Adipose tissue (tissue), 3 donors: ENCODE data around the gene COMMD7. TPM values are rescaled to one million over a fixed set of nuclear protein-coding genes. Genes with fewer than 3 reads are reported as not detected.
"Not testable (repeated sequence)": the region's sequence is repeated elsewhere in the genome, so short reads cannot be mapped to it uniquely, and the experiment has no call there.

Experiments
- H3K27ac ChIP-seq: one replicate; pipeline ENCODE4 v1.5.1; 2013; ENCODE audit warnings: low read depth, low read length
- WGBS, 3 donors: extraction: QIAGEN DNeasy Blood & Tissue Kit; methylation state at CpG; one replicate each; pipeline ENCODE4 v1.1.7; 2013; 5-methylcytosine and 5-hydroxymethylcytosine counted together
- polyA plus RNA-seq, 3 donors: library from polyadenylated mRNA; stranded (reverse); fragments of 200-250 nt; gene quantifications; one replicate each; pipeline ENCODE4 v1.2.3, GENCODE V29; 2013
- donor health status: healthy with polysubstance abuse.
- donor health status: Bipolar disorder and iron deficiency.
- donor health status: healthy.

COMMD7 gene
- polyA plus RNA-seq, 3 donors = 30.5 to 57.9 (median 48.1) TPM

DNA sequence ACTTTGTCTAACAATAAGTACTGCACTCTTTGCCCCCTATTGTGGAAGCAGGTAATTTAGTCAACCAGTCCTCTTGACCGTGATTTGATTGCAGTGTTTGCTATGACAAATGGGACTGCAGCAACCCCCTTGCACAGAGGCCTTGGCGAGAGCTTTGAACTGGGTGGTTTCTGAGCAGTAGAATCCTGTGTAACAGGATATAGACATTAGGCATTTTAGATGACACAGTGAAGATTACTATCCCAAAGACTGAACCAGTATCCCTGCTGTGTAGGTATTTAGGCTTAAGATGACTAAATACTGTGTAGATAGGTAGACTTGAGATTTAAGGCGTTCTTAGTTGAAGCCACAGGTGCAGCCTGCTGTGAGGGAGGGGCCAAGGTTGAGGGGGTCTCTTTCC is 28.8 kb upstream of the COMMD7 start:
- no peak overlapping the region for H3K27ac ChIP-seq
- WGBS, 3 donors = 79 to 94% (median 89%) methylated on average over 3 of the region's 3 CpGs

DNA sequence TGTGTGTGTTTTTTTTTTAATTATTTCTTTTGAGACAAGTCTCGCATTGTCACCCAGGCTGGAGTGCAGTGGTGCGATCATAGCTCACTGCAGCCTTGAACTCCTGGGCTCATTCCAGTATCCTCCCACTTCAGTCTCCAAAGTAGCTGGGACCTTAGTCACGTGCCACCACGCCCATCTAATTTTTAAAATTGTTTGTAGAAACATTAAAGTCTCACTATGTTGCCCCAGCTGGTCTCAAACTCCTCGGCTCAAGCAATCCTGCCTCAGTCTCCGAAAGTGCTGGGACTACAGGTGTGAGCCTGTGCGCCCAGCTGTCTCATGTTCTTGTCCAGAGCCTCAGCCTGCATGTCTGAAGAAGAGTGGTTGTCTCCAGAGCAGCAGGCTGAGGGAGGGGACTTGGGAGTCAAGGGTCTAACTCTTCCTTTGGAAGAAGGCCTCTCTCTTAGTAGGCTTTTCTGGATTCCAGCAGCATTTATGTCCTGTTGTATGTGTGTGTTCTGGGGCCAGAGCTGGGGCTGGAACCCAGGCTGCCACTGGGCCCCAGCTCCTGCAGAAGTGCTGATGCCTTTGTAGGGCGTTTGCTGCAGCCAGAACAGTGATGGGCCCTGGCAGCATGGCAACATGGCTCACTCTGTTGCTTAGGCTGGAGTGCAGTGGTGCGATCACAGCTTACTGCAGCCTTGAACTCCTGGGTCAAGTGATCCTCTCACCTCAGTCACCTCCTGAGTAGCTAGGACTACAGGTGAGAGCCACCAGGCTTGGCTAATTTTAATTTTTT is 24.3 kb upstream of the COMMD7 start:
- WGBS, 3 donors = 68 to 92% (median 91%) methylated on average over 9 of the region's 9 CpGs
- H3K27ac ChIP-seq = no peak overlapping the region

DNA sequence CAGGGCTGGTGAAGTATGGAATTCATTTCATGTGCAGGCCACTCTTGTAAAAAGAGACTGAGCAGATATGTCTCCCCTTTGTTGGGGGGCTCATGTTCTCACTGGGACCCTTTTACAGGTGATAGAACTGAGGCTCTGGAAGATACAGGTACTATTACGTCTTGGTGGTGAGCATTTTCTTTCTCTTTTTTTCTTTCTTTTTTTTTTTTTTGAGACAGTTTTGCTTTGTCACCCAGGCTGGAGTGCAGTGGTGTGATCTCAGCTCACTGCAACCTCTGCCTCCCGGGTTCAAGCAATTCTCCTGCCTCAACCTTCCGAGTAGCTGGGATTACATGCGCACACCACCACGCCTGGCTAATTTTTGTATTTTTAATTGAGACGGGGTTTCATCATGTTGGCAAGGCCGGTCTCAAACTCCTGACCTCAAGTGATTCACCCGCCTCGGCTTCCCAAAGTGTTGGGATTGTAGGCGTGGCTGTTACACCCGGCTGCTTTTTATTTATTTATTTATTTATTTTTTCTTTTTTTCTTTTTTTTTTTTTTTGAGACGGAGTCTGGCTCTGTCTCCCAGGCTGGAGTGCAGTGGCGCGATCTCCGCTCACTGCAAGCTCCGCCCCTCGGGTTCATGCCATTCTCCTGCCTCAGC is 22.1 kb upstream of the COMMD7 start:
- H3K27ac ChIP-seq = not testable (repeated sequence)
- WGBS, 3 donors = 86 to 92% (median 88%) methylated on average over 16 to 17 of the region's 17 CpGs

DNA sequence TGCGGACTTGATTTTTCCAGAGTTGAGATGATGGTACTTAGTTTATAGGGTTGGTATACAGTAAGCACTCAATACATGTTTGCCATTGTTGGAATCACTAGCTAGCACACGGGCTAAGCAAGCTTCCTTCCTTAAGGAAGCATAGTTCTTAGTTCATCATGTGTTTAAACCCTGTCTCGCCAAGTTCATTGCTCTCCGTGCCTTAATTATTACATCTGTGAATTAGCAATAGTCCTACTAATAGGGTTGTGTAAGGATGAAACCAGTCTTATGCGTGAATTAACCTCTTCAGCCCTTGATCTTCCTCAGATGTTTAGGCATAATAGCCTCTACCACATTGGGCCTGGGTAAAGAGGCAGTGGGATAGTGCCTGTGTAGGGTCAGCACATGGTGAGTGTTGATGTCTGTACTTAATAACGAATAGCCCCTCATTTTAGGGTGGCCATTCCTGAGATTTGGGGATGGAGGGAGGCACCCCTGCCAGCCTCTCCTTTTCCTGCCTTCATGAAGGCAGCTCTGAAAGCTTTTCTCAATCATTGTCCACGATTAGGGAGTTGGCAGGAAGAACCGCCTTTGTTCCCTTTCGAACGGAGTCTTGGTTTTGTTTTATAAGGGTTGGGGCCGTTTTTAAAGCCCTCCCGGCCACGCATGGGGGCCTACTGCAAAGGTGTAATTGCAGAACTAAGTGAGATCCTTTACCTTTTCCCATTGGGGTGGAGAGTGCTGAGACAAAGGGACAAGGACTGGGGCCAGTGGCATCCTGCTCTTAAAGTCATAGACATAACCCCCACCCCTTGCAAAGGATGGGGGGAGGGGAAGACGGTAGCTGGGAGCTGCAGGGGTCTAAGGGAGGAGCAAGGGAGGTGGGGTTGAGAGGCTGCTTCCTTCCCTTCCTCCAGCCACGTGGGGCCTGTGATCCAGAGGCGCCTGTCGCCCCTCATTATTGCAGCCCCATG is 21.0 kb upstream of the COMMD7 start:
- WGBS, 3 donors = 45 to 57% (median 47%) methylated on average over 17 of the region's 17 CpGs

GRCh38 chr20:32763202-32764004 is 20.1 kb upstream of the COMMD7 start:
- 13 to 16% (median 16%) methylated on average over 35 to 40 of the region's 40 CpGs for WGBS, 3 donors
- no peak overlapping the region for H3K27ac ChIP-seq

More for the DNA sequence above, 21.0 kb upstream of the COMMD7 start:
- H3K27ac ChIP-seq = no peak overlapping the region

DNA sequence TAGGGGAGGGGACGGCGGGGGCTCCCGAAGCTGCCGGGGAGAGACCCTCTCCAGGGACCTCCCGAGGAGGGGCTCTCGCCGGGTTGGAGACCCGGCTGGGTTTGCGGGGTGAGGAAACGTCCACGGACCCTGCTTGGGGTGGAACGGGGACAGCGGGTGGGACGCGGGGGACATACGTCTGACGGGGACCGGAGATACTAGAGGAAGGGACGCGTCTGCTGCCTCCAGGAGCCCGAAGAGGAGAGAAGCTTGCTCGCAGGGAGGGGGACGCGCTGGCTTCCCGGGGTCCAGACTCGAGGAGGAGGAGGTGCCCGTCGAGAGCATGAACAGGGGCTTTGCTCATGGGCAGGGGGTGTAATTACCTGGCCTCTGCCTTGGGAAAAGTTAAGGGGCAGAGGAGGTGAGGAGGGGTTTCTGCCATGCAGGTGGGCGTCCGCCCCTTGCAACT is 19.5 kb upstream of the COMMD7 start:
- no peak overlapping the region for H3K27ac ChIP-seq
- 0 to 2% (median 1%) methylated on average over 26 to 30 of the region's 30 CpGs for WGBS, 3 donors

- WGBS, 3 donors = 0 to 1% (median 1%) methylated on average over 54 to 91 of the region's 92 CpGs
Measured at GRCh38 chr20:32761831-32762753, 18.8 kb upstream of the COMMD7 start, which contains the start of gene DNMT3B. Gene DNMT3B, plus strand, starts transcription at chr20:32762385. Its CDS starts 17,939 bp downstream, at chr20:32780324.

DNA sequence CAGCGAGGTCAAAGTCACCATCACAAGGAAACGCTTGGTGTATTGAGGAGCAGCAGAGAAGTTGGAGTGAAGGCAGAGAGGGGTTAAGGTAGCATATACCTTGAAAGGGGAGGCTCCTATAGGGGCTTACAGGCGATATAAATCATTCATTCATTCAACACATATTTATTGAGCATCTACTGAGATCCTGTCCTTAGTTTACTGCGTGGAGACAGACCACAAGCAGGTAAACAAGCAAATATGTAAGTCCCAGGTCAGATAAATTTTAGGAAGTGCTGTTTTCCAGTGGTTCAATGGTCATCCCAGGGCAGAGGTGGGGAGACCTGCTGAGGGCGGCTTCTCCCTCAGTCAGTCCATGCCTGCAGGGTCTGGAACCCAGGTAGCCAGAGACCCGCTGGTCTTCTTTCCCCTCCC is 18.2 kb upstream of the COMMD7 start:
- no peak overlapping the region for H3K27ac ChIP-seq
- WGBS, 3 donors = 20 to 52% (median 46%) methylated on average over 6 of the region's 6 CpGs

More at GRCh38 chr20:32761831-32762753, 18.8 kb upstream of the COMMD7 start, which contains the start of gene DNMT3B:
- no peak within 1 kb of the TSS for H3K27ac ChIP-seq

GRCh38 chr20:32756156-32756555 is 12.9 kb upstream of the COMMD7 start:
- no peak overlapping the region for H3K27ac ChIP-seq
- 63 to 69% (median 63%) methylated on average over 5 of the region's 5 CpGs for WGBS, 3 donors

DNA sequence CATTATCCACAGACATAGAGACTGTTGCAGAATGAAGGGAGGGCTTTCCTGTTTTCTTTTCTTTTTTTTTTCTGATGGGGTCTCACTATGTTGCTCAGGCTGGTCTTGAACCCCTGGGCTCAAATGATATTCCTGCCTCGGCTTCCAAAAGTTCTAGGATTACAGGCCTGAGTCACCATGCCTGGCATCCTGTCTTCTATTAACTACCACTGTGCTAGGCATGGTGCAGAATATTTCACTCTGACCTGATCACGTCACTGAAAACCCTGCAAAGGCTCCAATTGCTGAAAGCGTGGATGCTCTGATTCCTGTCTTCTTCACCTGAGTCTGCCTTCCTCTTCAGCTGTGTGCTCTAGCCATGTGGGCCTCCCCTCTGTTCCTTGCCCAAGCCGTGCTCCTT is 10.5 kb upstream of the COMMD7 start:
- 84 to 89% (median 85%) methylated on average over 4 of the region's 4 CpGs for WGBS, 3 donors
- H3K27ac ChIP-seq = no peak overlapping the region

- no peak overlapping the region for H3K27ac ChIP-seq
- WGBS, 3 donors = 56 to 59% (median 57%) methylated on average over 10 of the region's 10 CpGs
Measured at GRCh38 chr20:32752458-32753250, 9.4 kb upstream of the COMMD7 start.

DNA sequence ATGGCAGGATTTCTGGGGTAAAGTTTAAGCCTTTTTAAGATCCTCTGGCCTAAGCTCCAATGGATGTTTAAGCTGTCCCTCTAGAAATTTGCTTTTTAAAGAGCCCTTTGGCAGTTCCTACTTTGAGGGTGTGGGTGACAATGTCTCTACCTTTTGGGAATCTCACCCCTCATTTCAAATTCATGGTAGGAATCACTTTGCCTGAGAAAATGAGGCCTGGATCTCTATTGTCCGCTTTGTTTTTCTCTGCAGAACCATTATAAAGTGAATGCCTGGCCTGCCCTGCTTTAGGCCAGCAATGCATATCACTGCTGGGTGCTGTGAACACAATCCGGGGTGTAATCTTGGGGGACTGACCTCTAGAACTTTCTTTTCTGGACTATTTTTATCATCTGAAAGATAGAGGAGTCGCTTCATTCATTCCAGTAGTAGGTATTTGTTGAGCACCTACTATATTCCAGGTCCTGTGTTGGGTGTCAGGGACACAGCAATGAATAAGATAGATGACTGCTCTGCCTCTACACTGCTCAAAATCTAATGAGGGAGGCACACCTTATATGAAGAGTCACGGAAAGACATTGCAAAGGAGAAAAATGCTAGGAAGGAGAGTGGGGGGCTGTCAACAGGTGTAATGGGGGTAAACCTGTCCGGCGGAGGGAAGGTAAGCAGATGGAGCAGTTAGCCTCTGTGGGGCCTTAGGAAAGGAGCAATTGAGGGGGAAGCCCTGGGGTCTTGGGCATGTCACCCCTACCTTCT is 8.6 kb upstream of the COMMD7 start:
- 90 to 93% (median 93%) methylated on average over 6 of the region's 6 CpGs for WGBS, 3 donors
- no peak overlapping the region for H3K27ac ChIP-seq

GRCh38 chr20:32751293-32751692 is 8.0 kb upstream of the COMMD7 start:
- H3K27ac ChIP-seq = no peak overlapping the region

GRCh38 chr20:32749914-32750637 is 6.8 kb upstream of the COMMD7 start:
- 69 to 82% (median 72%) methylated on average over 11 of the region's 11 CpGs for WGBS, 3 donors
- H3K27ac ChIP-seq = no peak overlapping the region
